Fibroblast of villous mesenchyme (primary cell): ENCODE data around the gene TSPAN3. TPM values are rescaled to one million over a fixed set of nuclear protein-coding genes. Genes with fewer than 3 reads are reported as not detected.

Experiments
- DNase-seq: peaks from one replicate; pipeline ENCODE4 v3.0.0-alpha.2; 2010; ENCODE audit warnings: low read depth
- H3K4me3 ChIP-seq: 2 replicates; pipeline ENCODE4 v1.5.1; 2011; ENCODE audit warnings: low read depth, mild to moderate bottlenecking, low read length
- CTCF ChIP-seq: IDR thresholded peaks from 2 replicates; pipeline ENCODE4 v1.5.1; 2012; ENCODE audit warnings: low read depth, mild to moderate bottlenecking, low read length; ENCODE audit not compliant: insufficient read depth
- total RNA-seq: library from RNA; depleted of rRNA; stranded (reverse); fragments of >200 nt; gene quantifications from 2 replicates; pipeline ENCODE4 v1.2.3, GENCODE V29; 2012

Gene TSPAN3
- total RNA-seq, 1 donor: 203 TPM

- no peak overlapping the region for H3K4me3 ChIP-seq
- TF ChIP-seq CTCF: no peak
- DNase-seq: no peak
Observed at GRCh38 chr15:77039848-77040247, 31.1 kb downstream of the TSPAN3 start.

- no peak overlapping the region for H3K4me3 ChIP-seq
- no peak for TF ChIP-seq CTCF
- DNase-seq: no peak
Observed at GRCh38 chr15:77039217-77039533, 31.7 kb downstream of the TSPAN3 start.

GRCh38 chr15:77038312-77039216 lies 32.3 kb downstream of the TSPAN3 start:
- H3K4me3 ChIP-seq: no peak overlapping the region
- no peak for DNase-seq
- no peak for TF ChIP-seq CTCF

GRCh38 chr15:77037388-77038209 lies 33.3 kb downstream of the TSPAN3 start:
- DNase-seq: no peak
- no peak for TF ChIP-seq CTCF

GRCh38 chr15:77036537-77037387 lies 34.1 kb downstream of the TSPAN3 start:
- no peak overlapping the region for H3K4me3 ChIP-seq
- TF ChIP-seq CTCF: no peak
- no peak for DNase-seq

More at GRCh38 chr15:77037388-77038209, 33.3 kb downstream of the TSPAN3 start:
- no peak overlapping the region for H3K4me3 ChIP-seq

- TF ChIP-seq CTCF: no peak
- no peak overlapping the region for H3K4me3 ChIP-seq
- no peak for DNase-seq
Observed at GRCh38 chr15:77035999-77036471, 34.9 kb downstream of the TSPAN3 start.
